Measurements from ENCODE around the gene HLA-DOB.

HLA-DOB gene

DNA sequence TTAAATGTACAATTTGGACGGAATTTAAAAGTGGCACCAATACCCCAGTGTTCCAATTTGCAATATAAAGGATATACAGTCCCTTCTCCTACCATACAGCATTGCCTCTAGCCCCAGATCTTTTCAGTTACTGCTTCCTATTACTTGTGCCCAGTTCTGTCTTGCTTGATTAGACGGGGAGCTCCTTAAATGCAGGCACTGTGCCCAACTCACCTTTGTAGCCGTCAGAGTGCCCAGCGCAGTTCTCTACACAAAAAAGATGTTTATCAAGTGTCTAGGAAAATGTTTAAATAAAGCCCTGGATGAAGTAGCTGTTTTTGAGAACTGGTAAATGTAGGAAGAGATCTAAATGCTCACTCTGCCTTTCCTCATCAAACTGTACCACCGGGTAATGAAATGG lies 14.1 kb upstream of the HLA-DOB start:
- Histone ChIP-seq H3K4me3 (ENCODE audit: low read depth, low read length) (no peak overlapping the region), H3K36me3 (ENCODE audit: control insufficient read depth, insufficient read depth, low read length) (peaks cover 31% of the 10 kb centered on the region), H3K27ac (ENCODE audit: low read depth, low read length) (no peak overlapping the region), H3K4me1 (ENCODE audit: control insufficient read depth, insufficient read depth, low read length) (peaks cover 8% of the 10 kb centered on the region; the same call in 1 of the 2 replicates), H3K9ac (ENCODE audit: low read depth, low read length) (no peak overlapping the region), H3K27me3 (ENCODE audit: control insufficient read depth, insufficient read depth, low read length) (no peaks in the 10 kb centered on the region), H3K9me3 (ENCODE audit: control insufficient read depth, insufficient read depth, low read length) (no peaks in the 10 kb centered on the region)

DNA sequence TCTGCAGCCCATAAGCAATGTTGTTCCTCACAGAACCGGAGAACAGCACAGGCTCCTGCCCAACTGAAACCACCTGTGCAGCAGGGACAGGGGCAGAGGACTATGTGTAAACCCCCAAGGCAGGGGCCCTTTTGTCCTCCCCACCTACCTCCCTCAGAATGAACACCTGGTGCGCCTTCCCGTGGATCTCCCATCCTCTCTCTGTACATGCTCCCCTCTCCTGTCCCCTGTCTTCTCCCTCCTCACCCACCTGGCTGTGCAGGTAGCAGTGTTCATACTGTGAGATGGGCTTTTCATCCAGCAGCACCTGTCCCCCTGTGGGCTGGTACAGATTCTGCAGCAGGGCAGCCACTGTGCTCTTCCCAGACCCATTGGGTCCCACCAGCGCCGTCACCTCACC lies 13.2 kb upstream of the HLA-DOB start:
- Histone ChIP-seq H3K4me1 (ENCODE audit: control insufficient read depth, insufficient read depth, low read length) (peaks cover 9% of the 10 kb centered on the region; the same call in 1 of the 2 replicates), H3K27ac (ENCODE audit: low read depth, low read length) (no peak overlapping the region), H3K27me3 (ENCODE audit: control insufficient read depth, insufficient read depth, low read length) (no peaks in the 10 kb centered on the region), H3K9ac (ENCODE audit: low read depth, low read length) (no peak overlapping the region), H3K4me3 (ENCODE audit: low read depth, low read length) (no peak overlapping the region), H3K36me3 (ENCODE audit: control insufficient read depth, insufficient read depth, low read length) (peaks cover 29% of the 10 kb centered on the region), H3K9me3 (ENCODE audit: control insufficient read depth, insufficient read depth, low read length) (no peaks in the 10 kb centered on the region)

DNA sequence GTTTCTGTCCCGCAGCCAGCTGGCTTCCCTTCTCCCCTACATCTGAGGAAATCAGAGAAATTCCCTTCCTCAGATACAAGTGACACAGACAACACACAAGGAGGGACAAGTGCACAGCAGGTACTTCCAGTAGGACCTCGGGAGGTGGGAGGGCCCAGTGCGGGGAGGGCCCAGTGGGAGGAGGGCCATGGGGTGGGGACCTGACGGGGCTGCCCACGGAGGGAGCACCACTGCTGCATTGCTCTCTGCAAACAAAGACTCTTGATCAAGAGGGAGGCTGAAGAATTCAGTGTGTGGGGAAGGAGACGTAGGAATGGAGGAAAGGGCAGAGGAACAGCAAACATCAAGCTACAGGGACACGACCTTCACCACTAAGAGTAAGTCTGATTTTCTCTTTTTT lies 12.7 kb upstream of the HLA-DOB start:
- Histone ChIP-seq H3K9me3 (ENCODE audit: control insufficient read depth, insufficient read depth, low read length) (no peaks in the 10 kb centered on the region), H3K4me1 (ENCODE audit: control insufficient read depth, insufficient read depth, low read length) (peaks cover 9% of the 10 kb centered on the region; the same call in 1 of the 2 replicates), H3K27ac (ENCODE audit: low read depth, low read length) (no peak overlapping the region), H3K36me3 (ENCODE audit: control insufficient read depth, insufficient read depth, low read length) (peaks cover 23% of the 10 kb centered on the region), H3K9ac (ENCODE audit: low read depth, low read length) (no peak overlapping the region), H3K27me3 (ENCODE audit: control insufficient read depth, insufficient read depth, low read length) (no peaks in the 10 kb centered on the region), H3K4me3 (ENCODE audit: low read depth, low read length) (no peak overlapping the region)

- Histone ChIP-seq H3K27ac (ENCODE audit: low read depth, low read length) (no peak overlapping the region), H3K9ac (ENCODE audit: low read depth, low read length) (no peak overlapping the region), H3K9me3 (ENCODE audit: control insufficient read depth, insufficient read depth, low read length) (no peaks in the 10 kb centered on the region), H3K27me3 (ENCODE audit: control insufficient read depth, insufficient read depth, low read length) (no peaks in the 10 kb centered on the region), H3K4me3 (ENCODE audit: low read depth, low read length) (no peak overlapping the region), H3K36me3 (ENCODE audit: control insufficient read depth, insufficient read depth, low read length) (peaks cover 16% of the 10 kb centered on the region), H3K4me1 (ENCODE audit: control insufficient read depth, insufficient read depth, low read length) (peaks cover 9% of the 10 kb centered on the region; the same call in 1 of the 2 replicates)
These were observed 10.2 kb upstream of the HLA-DOB start for GRCh38 chr6:32827025-32827424.

- Histone ChIP-seq H3K4me1 (ENCODE audit: control insufficient read depth, insufficient read depth, low read length) (peaks cover 9% of the 10 kb centered on the region; the same call in 1 of the 2 replicates), H3K27me3 (ENCODE audit: control insufficient read depth, insufficient read depth, low read length) (no peaks in the 10 kb centered on the region), H3K9ac (ENCODE audit: low read depth, low read length) (no peak overlapping the region), H3K27ac (ENCODE audit: low read depth, low read length) (no peak overlapping the region), H3K4me3 (ENCODE audit: low read depth, low read length) (no peak overlapping the region), H3K9me3 (ENCODE audit: control insufficient read depth, insufficient read depth, low read length) (no peaks in the 10 kb centered on the region), H3K36me3 (ENCODE audit: control insufficient read depth, insufficient read depth, low read length) (peaks cover 12% of the 10 kb centered on the region)
These were observed 9.2 kb upstream of the HLA-DOB start for GRCh38 chr6:32825966-32826365.

GRCh38 chr6:32819729-32820128 lies 2.9 kb upstream of the HLA-DOB start:
- Histone ChIP-seq H3K27ac (ENCODE audit: low read depth, low read length) (no peak overlapping the region), H3K4me1 (ENCODE audit: control insufficient read depth, insufficient read depth, low read length) (no peaks in the 10 kb centered on the region), H3K9me3 (ENCODE audit: control insufficient read depth, insufficient read depth, low read length) (no peaks in the 10 kb centered on the region), H3K4me3 (ENCODE audit: low read depth, low read length) (no peak overlapping the region), H3K9ac (ENCODE audit: low read depth, low read length) (no peak overlapping the region), H3K36me3 (ENCODE audit: control insufficient read depth, insufficient read depth, low read length) (no peaks in the 10 kb centered on the region), H3K27me3 (ENCODE audit: control insufficient read depth, insufficient read depth, low read length) (no peaks in the 10 kb centered on the region)

DNA sequence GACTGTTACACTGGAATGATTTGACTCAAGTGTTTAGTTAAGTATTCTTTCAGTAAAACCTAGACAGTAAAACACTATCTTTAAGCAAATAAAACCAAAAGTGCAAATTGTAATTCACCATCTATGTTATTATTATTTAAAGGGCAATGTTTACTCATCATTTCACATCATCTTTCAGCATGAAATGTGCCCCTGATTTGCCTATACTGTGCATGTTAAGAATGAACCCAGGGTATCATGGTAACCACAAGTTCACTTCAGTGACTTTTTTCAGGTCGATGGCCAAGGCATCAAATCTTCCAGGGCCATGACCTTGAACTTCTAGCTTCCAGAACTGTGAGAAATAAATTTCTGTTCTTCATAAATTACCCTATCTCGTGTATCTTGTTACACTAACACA lies 2.1 kb upstream of the HLA-DOB start:
- no peaks in the 10 kb centered on the region for H3K4me1 ChIP-seq (ENCODE audit: control insufficient read depth, insufficient read depth, low read length)

DNA sequence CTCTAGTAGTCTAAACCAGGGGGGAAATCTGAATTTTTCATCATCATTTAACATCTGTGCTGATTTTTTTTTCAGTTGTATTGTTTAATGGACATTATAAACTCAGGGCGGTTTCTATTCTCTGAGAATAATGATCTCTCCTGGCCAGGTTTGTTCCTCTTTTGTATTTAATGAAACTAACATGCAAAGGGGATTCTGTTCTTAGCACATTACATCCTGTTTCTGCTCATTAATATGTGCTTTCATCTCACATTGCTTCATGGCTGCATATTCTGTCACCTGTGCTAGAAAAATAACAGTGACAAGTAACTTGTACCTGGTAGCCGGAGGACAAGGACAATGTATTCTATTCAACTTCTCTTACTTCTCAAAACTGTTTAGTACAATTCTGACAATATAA lies 806 bp downstream of the HLA-DOB start:
- H3K27ac ChIP-seq (ENCODE audit: low read depth, low read length) = no peak overlapping the region
- no peaks in the 10 kb centered on the region for H3K9me3 ChIP-seq (ENCODE audit: control insufficient read depth, insufficient read depth, low read length)
- H3K36me3 ChIP-seq (ENCODE audit: control insufficient read depth, insufficient read depth, low read length) = no peaks in the 10 kb centered on the region
- H3K9ac ChIP-seq (ENCODE audit: low read depth, low read length) = no peak overlapping the region
- no peaks in the 10 kb centered on the region for H3K4me1 ChIP-seq (ENCODE audit: control insufficient read depth, insufficient read depth, low read length)
- H3K4me3 ChIP-seq (ENCODE audit: low read depth, low read length) = no peak overlapping the region
- no peaks in the 10 kb centered on the region for H3K27me3 ChIP-seq (ENCODE audit: control insufficient read depth, insufficient read depth, low read length)

More for the DNA sequence above, 2.1 kb upstream of the HLA-DOB start:
- Histone ChIP-seq H3K27ac (ENCODE audit: low read depth, low read length) (no peak overlapping the region), H3K9ac (ENCODE audit: low read depth, low read length) (no peak overlapping the region), H3K4me3 (ENCODE audit: low read depth, low read length) (no peak overlapping the region), H3K36me3 (ENCODE audit: control insufficient read depth, insufficient read depth, low read length) (no peaks in the 10 kb centered on the region), H3K9me3 (ENCODE audit: control insufficient read depth, insufficient read depth, low read length) (no peaks in the 10 kb centered on the region), H3K27me3 (ENCODE audit: control insufficient read depth, insufficient read depth, low read length) (no peaks in the 10 kb centered on the region)

GRCh38 chr6:32815115-32815514 lies 1.7 kb downstream of the HLA-DOB start:
- H3K36me3 ChIP-seq (ENCODE audit: control insufficient read depth, insufficient read depth, low read length) = no peaks in the 10 kb centered on the region
- H3K27ac ChIP-seq (ENCODE audit: low read depth, low read length) = no peak overlapping the region
- H3K27me3 ChIP-seq (ENCODE audit: control insufficient read depth, insufficient read depth, low read length) = no peaks in the 10 kb centered on the region
- H3K9ac ChIP-seq (ENCODE audit: low read depth, low read length) = no peak overlapping the region
- no peaks in the 10 kb centered on the region for H3K4me1 ChIP-seq (ENCODE audit: control insufficient read depth, insufficient read depth, low read length)
- H3K9me3 ChIP-seq (ENCODE audit: control insufficient read depth, insufficient read depth, low read length) = no peaks in the 10 kb centered on the region
- H3K4me3 ChIP-seq (ENCODE audit: low read depth, low read length) = no peak overlapping the region

- Histone ChIP-seq H3K27ac (ENCODE audit: low read depth, low read length) (no peak overlapping the region), H3K4me3 (ENCODE audit: low read depth, low read length) (no peak overlapping the region), H3K9ac (ENCODE audit: low read depth, low read length) (no peak overlapping the region), H3K4me1 (ENCODE audit: control insufficient read depth, insufficient read depth, low read length) (no peaks in the 10 kb centered on the region), H3K9me3 (ENCODE audit: control insufficient read depth, insufficient read depth, low read length) (no peaks in the 10 kb centered on the region), H3K36me3 (ENCODE audit: control insufficient read depth, insufficient read depth, low read length) (no peaks in the 10 kb centered on the region), H3K27me3 (ENCODE audit: control insufficient read depth, insufficient read depth, low read length) (no peaks in the 10 kb centered on the region)
These were observed 2.7 kb downstream of the HLA-DOB start for GRCh38 chr6:32814145-32814544.

DNA sequence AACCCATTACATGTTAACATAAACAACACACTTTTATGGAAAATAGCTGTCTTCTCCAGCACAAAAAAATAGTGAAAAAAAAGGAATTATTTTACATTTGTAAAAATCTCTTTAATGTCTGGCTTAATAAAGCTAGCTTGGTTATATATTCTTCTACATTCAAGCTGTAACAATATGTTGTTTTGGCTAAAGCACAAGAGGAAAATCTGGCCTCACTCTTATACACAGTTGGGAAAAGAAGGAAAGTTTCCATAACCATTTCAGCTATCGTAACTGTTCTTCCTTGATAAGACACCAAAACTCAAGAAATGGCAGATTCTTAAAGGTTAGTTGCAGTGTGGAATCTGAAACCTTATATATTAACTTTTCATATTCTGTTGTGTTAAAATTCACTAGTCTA lies 7.6 kb downstream of the HLA-DOB start:
- Histone ChIP-seq H3K36me3 (ENCODE audit: control insufficient read depth, insufficient read depth, low read length) (no peaks in the 10 kb centered on the region), H3K27ac (ENCODE audit: low read depth, low read length) (no peak overlapping the region), H3K4me3 (ENCODE audit: low read depth, low read length) (no peak overlapping the region)

More for the DNA sequence above, 7.6 kb downstream of the HLA-DOB start:
- Histone ChIP-seq H3K9me3 (ENCODE audit: control insufficient read depth, insufficient read depth, low read length) (no peaks in the 10 kb centered on the region), H3K9ac (ENCODE audit: low read depth, low read length) (no peak overlapping the region), H3K27me3 (ENCODE audit: control insufficient read depth, insufficient read depth, low read length) (no peaks in the 10 kb centered on the region), H3K4me1 (ENCODE audit: control insufficient read depth, insufficient read depth, low read length) (no peaks in the 10 kb centered on the region)

All from HUES48 (cell line).